NCI-H1694 (cell line): Measurements from ENCODE around the gene FUT2.
A peak's percentile ranks its signal among the peaks of the same experiment; 100 is the strongest.
"Not testable (repeated sequence)": the region's sequence is repeated elsewhere in the genome, so short reads cannot be mapped to it uniquely, and the experiment has no call there.

Source experiments
- DNase-seq: peaks from one replicate; lab custom pipeline; 2025; lab: John Stamatoyannopoulos, UW

FUT2 gene

GRCh38 chr19:48702701-48703100 is 6.9 kb downstream of the FUT2 start:
- no peak for DNase-seq

DNA sequence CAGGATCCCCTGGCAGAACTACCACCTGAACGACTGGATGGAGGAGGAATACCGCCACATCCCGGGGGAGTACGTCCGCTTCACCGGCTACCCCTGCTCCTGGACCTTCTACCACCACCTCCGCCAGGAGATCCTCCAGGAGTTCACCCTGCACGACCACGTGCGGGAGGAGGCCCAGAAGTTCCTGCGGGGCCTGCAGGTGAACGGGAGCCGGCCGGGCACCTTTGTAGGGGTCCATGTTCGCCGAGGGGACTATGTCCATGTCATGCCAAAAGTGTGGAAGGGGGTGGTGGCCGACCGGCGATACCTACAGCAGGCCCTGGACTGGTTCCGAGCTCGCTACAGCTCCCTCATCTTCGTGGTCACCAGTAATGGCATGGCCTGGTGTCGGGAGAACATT is 7.5 kb downstream of the FUT2 start:
- DNase-seq, result no peak

- no peak for DNase-seq
These were observed 9.7 kb downstream of the FUT2 start for GRCh38 chr19:48705431-48705830.

- DNase-seq, result no peak
These were observed 12.7 kb downstream of the FUT2 start for GRCh38 chr19:48708471-48708870.

- no peak for DNase-seq
These were observed 15.4 kb downstream of the FUT2 start for GRCh38 chr19:48711106-48711662.

- DNase-seq, result no peak
These were observed 17.5 kb downstream of the FUT2 start for GRCh38 chr19:48713041-48713863.

DNA sequence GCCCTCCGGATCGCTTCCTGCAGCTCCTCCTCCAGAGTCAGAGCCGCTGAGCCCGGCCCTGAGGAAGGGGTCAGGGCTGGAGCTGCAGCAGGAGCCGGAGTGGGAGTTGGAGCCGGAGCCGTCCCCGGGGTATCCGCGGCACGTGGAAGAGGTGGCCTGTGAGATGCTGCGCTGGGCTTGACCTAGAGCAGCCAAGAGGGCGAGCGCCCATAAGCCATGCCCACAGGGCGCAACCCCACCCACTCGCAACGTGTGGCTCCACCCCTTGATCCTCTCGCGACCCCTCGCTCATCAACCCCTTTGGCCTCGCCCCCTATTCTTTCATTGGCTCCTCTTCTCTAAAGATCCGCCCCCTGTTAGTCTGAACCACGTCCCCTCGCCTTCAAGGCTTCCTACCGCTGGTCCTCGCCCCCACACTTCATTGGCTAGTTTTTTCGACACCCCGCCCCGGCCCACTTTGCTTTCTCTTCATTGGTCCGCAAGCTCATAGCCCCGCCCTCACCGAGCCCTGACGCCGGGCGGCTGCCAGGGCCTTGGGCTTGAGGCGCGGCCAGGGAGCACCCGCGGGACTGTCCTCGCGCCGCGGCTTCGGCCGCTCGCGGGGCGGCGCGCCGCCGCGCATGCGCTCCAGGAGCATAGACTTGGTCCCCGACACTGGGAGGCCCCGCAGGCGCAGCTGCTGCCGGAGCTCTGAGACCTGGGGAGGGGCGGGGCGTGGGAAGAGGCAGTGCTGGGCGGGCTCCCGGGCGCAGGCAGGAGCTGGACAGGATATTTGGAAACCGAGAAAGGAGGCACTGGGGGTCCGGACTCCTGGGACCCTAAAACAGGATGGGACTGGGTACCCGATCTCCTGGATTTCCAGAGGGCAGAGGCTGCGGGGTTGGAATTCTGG is 18.3 kb downstream of the FUT2 start:
- no peak for DNase-seq

- DNase-seq, result no peak
These were observed 19.2 kb downstream of the FUT2 start for GRCh38 chr19:48714759-48715675.

DNA sequence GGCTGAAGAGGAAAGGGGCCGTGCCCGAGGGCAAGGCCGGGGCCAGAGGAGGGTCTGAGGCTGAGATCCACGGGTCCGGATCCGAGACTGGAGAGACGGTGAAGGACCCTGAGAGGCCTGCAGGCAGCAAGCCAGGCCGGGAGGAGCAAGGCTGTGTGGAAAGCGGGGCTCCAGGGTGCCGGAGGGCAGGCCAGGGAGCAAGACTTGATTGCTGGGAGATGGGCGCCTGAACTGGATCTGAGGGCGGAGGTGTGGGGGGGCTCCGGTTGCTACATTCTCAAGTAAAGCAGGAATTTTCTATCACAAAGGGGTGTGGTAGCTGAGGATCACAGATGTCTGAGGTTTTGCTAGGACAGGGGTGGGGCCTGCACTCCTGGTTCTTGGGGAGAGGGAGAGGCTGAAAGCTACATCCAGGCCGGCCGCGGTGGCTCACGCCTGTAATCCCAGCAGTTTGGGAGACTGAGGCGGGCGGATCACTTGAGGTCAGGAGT is 20.0 kb downstream of the FUT2 start:
- no peak for DNase-seq

- DNase-seq, result peak; percentile 96
These were observed 21.0 kb downstream of the FUT2 start for GRCh38 chr19:48716562-48717291.

DNA sequence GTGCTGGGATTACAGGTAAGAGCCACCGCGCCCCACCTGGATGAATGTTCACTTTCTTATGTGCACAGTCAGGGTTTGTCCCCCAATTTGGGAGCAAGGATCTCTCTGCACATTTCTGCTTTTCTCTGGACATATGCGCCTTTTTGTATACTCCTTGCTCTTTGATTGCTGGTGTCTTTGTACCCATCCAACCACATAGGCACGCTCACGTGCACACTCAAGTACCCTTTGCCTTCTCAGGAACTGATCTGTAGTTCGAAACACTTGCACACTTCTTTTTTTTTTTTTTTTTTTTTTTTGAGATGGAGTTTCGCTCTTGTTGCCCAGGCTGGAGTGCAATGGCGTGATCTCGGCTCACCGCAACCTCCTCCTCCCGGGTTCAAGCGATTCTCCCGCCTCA is 22.3 kb downstream of the FUT2 start:
- not testable (repeated sequence) for DNase-seq

GRCh38 chr19:48718711-48719231 is 23.0 kb downstream of the FUT2 start:
- DNase-seq, result no peak

- DNase-seq, result no peak
These were observed 23.7 kb downstream of the FUT2 start, which contains the start of gene MAMSTR for GRCh38 chr19:48719263-48720171. Gene MAMSTR, minus strand, starts transcription at chr19:48719725. Its CDS starts 694 bp downstream, at chr19:48719031.

GRCh38 chr19:48720251-48720612 is 24.5 kb downstream of the FUT2 start:
- no peak for DNase-seq

- DNase-seq, result peak; percentile 99
These were observed 25.0 kb downstream of the FUT2 start for GRCh38 chr19:48720613-48721296.

- DNase-seq, result no peak
These were observed 26.5 kb downstream of the FUT2 start for GRCh38 chr19:48722196-48722708.

DNA sequence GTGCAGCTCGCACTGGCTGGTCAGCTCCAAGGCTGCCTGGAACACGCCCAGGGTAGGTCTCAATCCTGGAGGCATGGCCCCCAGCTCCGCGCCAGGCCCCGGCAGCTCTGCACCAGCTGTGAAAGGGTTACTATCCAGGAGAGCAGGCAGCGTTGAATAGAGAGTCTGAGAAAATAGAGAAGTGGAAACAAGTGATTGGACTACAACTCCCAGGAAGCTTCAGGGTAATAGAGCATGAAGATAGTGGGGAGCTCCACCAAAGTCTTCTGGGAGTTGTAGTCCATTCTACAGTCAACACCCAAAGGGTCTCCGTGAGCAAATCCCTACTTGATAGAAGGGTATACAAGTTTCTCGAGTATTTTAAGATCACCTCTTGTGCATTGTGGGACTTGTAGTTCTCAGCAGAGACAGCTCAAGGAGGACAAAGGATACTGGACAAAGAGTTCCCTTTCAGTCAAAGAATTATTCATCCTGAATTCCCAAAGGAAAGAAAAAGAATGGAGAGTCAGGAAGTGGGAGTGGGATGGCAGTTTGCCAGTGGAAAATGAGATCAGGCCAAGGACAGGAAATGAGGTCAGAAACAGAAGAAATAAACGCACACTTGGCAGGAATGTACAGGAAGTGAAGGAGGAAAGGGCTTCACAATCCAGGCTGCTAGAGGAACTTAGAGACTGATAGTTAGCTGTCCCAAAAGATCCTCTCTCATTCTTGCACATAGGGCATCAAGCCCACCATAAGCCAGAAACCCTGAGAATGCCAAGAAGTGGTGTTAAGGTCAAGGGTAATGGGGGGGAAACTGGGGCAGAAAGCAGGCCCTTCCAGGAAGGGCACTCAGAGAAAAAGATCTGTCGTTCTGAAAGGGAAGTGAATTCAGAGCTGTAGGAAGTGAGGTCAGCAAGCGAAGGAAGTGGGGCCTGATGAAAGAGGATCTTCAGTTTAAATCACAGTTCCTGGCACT is 29.3 kb downstream of the FUT2 start:
- peak; percentile 21 for DNase-seq
